Stimulated activated CD8-positive, alpha-beta memory T cell treated with anti-CD3 and anti-CD28 coated beads, Interleukin-7, amount 100 ng/mL, for 4 hours (primary cell): Measurements from ENCODE around the gene TBC1D22A.

Experiments
- DNase-seq, 2 donors: peaks; one replicate each; pipeline ENCODE4 v3.0.0-alpha.2; 2020; ENCODE audit warnings: low read depth in 2 of 2

The TBC1D22A gene

GRCh38 chr22:46993633-46994032, 231.2 kb downstream of the TBC1D22A start:
- no peak for DNase-seq

- DNase-seq: no peak
Measured at GRCh38 chr22:46994265-46994664, 231.8 kb downstream of the TBC1D22A start.

- DNase-seq: no peak
Measured at GRCh38 chr22:46994983-46995382, 232.5 kb downstream of the TBC1D22A start.

GRCh38 chr22:46995501-46996360, 233.3 kb downstream of the TBC1D22A start:
- DNase-seq: no peak

- DNase-seq: no peak
Measured at GRCh38 chr22:46996595-46997310, 234.3 kb downstream of the TBC1D22A start.

GRCh38 chr22:46997311-46997970, 235.0 kb downstream of the TBC1D22A start:
- no peak for DNase-seq

- DNase-seq: no peak
Measured at GRCh38 chr22:46998331-46998730, 235.9 kb downstream of the TBC1D22A start.

- DNase-seq: no peak
Measured at GRCh38 chr22:47000256-47000655, 237.8 kb downstream of the TBC1D22A start.

- DNase-seq: no peak
Measured at GRCh38 chr22:47000888-47001287, 238.4 kb downstream of the TBC1D22A start.

- no peak for DNase-seq
Measured at GRCh38 chr22:47001288-47001687, 238.8 kb downstream of the TBC1D22A start.

- no peak for DNase-seq
Measured at GRCh38 chr22:47002692-47003091, 240.2 kb downstream of the TBC1D22A start.

GRCh38 chr22:47005506-47006408, 243.3 kb downstream of the TBC1D22A start:
- no peak for DNase-seq

- no peak for DNase-seq
Measured at GRCh38 chr22:47006433-47006832, 244.0 kb downstream of the TBC1D22A start.

GRCh38 chr22:47006869-47007268, 244.4 kb downstream of the TBC1D22A start:
- no peak for DNase-seq

GRCh38 chr22:47007496-47007895, 245.0 kb downstream of the TBC1D22A start:
- DNase-seq: no peak

GRCh38 chr22:47008208-47008885, 245.9 kb downstream of the TBC1D22A start:
- no peak for DNase-seq

- DNase-seq: no peak
Measured at GRCh38 chr22:47009304-47010101, 247.1 kb downstream of the TBC1D22A start.

GRCh38 chr22:47010211-47010610, 247.8 kb downstream of the TBC1D22A start:
- no peak for DNase-seq

GRCh38 chr22:47011131-47011858, 248.8 kb downstream of the TBC1D22A start:
- DNase-seq: no peak
